Activated CD4-positive, alpha-beta T cell treated with anti-CD3 and anti-CD28 coated beads for 48 hours (primary cell): ENCODE results near the gene ZFYVE28.

Source experiments
- DNase-seq: peaks from one replicate; pipeline ENCODE4 v3.0.0-alpha.2; 2020

Gene ZFYVE28

GRCh38 chr4:2365054-2365912 lies 53.2 kb downstream of the ZFYVE28 start:
- no peak for DNase-seq

- DNase-seq: peak; percentile 72
These were observed 53.8 kb downstream of the ZFYVE28 start for GRCh38 chr4:2364654-2365053.

- DNase-seq: no peak
These were observed 54.3 kb downstream of the ZFYVE28 start for GRCh38 chr4:2363951-2364653.

GRCh38 chr4:2363056-2363721 lies 55.3 kb downstream of the ZFYVE28 start:
- no peak for DNase-seq

GRCh38 chr4:2362266-2363055 lies 56.0 kb downstream of the ZFYVE28 start:
- no peak for DNase-seq

- DNase-seq: no peak
These were observed 56.8 kb downstream of the ZFYVE28 start for GRCh38 chr4:2361366-2362265.

GRCh38 chr4:2360396-2360730 lies 58.1 kb downstream of the ZFYVE28 start:
- DNase-seq: no peak

GRCh38 chr4:2359591-2360395 lies 58.7 kb downstream of the ZFYVE28 start:
- DNase-seq: no peak

GRCh38 chr4:2357821-2358745 lies 60.4 kb downstream of the ZFYVE28 start:
- DNase-seq: no peak

- no peak for DNase-seq
These were observed 62.0 kb downstream of the ZFYVE28 start for GRCh38 chr4:2356123-2357069.

- DNase-seq: no peak
These were observed 63.7 kb downstream of the ZFYVE28 start for GRCh38 chr4:2354760-2355159.

- DNase-seq: no peak
These were observed 64.3 kb downstream of the ZFYVE28 start for GRCh38 chr4:2354118-2354517.

- DNase-seq: no peak
These were observed 65.0 kb downstream of the ZFYVE28 start for GRCh38 chr4:2353222-2354107.

GRCh38 chr4:2352729-2353221 lies 65.7 kb downstream of the ZFYVE28 start:
- no peak for DNase-seq

- DNase-seq: no peak
These were observed 66.3 kb downstream of the ZFYVE28 start for GRCh38 chr4:2352171-2352570.

GRCh38 chr4:2350982-2351381 lies 67.5 kb downstream of the ZFYVE28 start:
- DNase-seq: no peak

GRCh38 chr4:2348786-2349185 lies 69.7 kb downstream of the ZFYVE28 start:
- DNase-seq: no peak
